SU-DHL-6 (cell line): ENCODE results near the gene SLC13A5.

Experiments
- EZH2phosphoT487 ChIP-seq: fragments of 200-600 bp; sonication (generic), shearing (Covaris generic); conservative IDR thresholded peaks from 2 replicates; pipeline ENCODE4 v1.6.1; 2018; ENCODE audit warnings: mild to moderate bottlenecking, antibody characterized with exemption, low read length, moderate library complexity, mixed read lengths
- TF ChIP-seq, protein P1 (sequence below): fragments of 200-600 bp; sonication (generic); IDR thresholded peaks from one replicate; pipeline ENCODE4 v1.5.1; 2017; ENCODE audit warnings: antibody characterized with exemption, mild to moderate bottlenecking, low read length, moderate library complexity; ENCODE audit not compliant: insufficient read depth, poor library complexity, severe bottlenecking

DNA sequence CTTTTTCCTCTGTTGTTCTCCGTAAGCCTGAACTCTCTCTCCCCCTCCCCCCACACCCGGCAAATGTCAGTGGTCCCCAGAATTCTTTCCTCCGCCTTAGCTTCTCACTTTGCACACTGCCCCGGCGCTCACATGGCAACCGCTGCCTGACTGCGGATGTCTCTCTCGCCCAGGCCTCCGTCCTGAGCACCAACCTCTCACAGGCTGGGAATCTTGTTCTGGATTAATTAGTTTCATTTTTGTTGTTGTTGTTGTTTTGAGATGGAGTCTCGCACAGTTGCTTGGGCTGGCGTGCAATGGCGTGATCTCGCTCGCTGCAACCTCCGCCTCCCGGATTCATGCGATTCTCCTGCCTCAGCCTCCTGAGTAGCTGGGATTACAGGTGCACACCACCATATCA lies 45.0 kb downstream of the SLC13A5 start:
- TF ChIP-seq, protein P1, sequence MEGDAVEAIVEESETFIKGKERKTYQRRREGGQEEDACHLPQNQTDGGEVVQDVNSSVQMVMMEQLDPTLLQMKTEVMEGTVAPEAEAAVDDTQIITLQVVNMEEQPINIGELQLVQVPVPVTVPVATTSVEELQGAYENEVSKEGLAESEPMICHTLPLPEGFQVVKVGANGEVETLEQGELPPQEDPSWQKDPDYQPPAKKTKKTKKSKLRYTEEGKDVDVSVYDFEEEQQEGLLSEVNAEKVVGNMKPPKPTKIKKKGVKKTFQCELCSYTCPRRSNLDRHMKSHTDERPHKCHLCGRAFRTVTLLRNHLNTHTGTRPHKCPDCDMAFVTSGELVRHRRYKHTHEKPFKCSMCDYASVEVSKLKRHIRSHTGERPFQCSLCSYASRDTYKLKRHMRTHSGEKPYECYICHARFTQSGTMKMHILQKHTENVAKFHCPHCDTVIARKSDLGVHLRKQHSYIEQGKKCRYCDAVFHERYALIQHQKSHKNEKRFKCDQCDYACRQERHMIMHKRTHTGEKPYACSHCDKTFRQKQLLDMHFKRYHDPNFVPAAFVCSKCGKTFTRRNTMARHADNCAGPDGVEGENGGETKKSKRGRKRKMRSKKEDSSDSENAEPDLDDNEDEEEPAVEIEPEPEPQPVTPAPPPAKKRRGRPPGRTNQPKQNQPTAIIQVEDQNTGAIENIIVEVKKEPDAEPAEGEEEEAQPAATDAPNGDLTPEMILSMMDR = no peak
- TF ChIP-seq EZH2phosphoT487 = no peak
